HepG2 (cell line): Measurements from ENCODE around the gene HIPK2. TPM values are rescaled to one million over a fixed set of nuclear protein-coding genes. Genes with fewer than 3 reads are reported as not detected.

Source experiments
- GATAD1 ChIP-seq: IDR thresholded peaks from 2 replicates; pipeline ENCODE4 v1.6.1; 2016; ENCODE audit warnings: missing genetic modification reagents, missing compliant biosample characterization
- GMEB2 ChIP-seq: IDR thresholded peaks from 2 replicates; pipeline ENCODE4 v1.6.1; 2016; ENCODE audit warnings: missing biosample characterization, missing genetic modification reagents, low read depth
- IKZF5 ChIP-seq: IDR thresholded peaks from 2 replicates; pipeline ENCODE4 v1.6.1; 2018; ENCODE audit warnings: missing genetic modification reagents, mild to moderate bottlenecking, missing compliant biosample characterization
- MYPOP ChIP-seq: sonication (generic); formaldehyde crosslinking; IDR thresholded peaks from 2 replicates; pipeline ENCODE4 v1.8.1; 2023; ENCODE audit warnings: mild to moderate bottlenecking, moderate library complexity, missing genetic modification reagents
- NAIF1 ChIP-seq: sonication (generic); formaldehyde crosslinking; IDR thresholded peaks from 2 replicates; pipeline ENCODE4 v1.5.0; 2020; ENCODE audit warnings: mild to moderate bottlenecking, missing genetic modification reagents, borderline replicate concordance
- NR2F6 ChIP-seq, 2 experiments: IDR thresholded peaks; 2 replicates each; pipeline ENCODE4 v1.6.1; 2016; ENCODE audit warnings: antibody characterized with exemption in 1 of 2, mild to moderate bottlenecking in 1 of 2
- PLSCR1 ChIP-seq: sonication (generic); formaldehyde crosslinking; IDR thresholded peaks from 2 replicates; pipeline ENCODE4 v1.5.0; 2020; ENCODE audit warnings: missing genetic modification reagents, mild to moderate bottlenecking, borderline replicate concordance
- RAD21 ChIP-seq: fragments of 450-650 bp; formaldehyde crosslinking; IDR thresholded peaks from 2 replicates; pipeline ENCODE4 v1.5.0; 2020; ENCODE audit warnings: mild to moderate bottlenecking
- SUZ12 ChIP-seq: fragments of 150-350 bp; IDR thresholded peaks from 2 replicates; pipeline ENCODE4 v1.6.1; 2014; ENCODE audit warnings: low read depth, low read length
- ZBTB7B ChIP-seq: sonication (generic); formaldehyde crosslinking; IDR thresholded peaks from 2 replicates; pipeline ENCODE4 v1.4.0; 2020; ENCODE audit warnings: missing genetic modification reagents
- ZMAT3 ChIP-seq: sonication (generic); formaldehyde crosslinking; conservative IDR thresholded peaks from 2 replicates; pipeline ENCODE4 v1.7.0; 2021; ENCODE audit warnings: missing genetic modification reagents
- ZMAT5 ChIP-seq: sonication (generic); formaldehyde crosslinking; IDR thresholded peaks from 2 replicates; pipeline ENCODE4 v1.5.0; 2020; ENCODE audit warnings: mild to moderate bottlenecking, low read depth, missing genetic modification reagents, borderline replicate concordance
- ZNF34 ChIP-seq: sonication (generic); formaldehyde crosslinking; IDR thresholded peaks from 2 replicates; pipeline ENCODE4 v1.4.0; 2020; ENCODE audit warnings: mild to moderate bottlenecking, missing genetic modification reagents, borderline replicate concordance
- ZNF383 ChIP-seq: sonication (generic); formaldehyde crosslinking; IDR thresholded peaks from 2 replicates; pipeline ENCODE4 v1.4.0; 2020; ENCODE audit warnings: missing genetic modification reagents, mild to moderate bottlenecking, borderline replicate concordance
- ZNF512B ChIP-seq: sonication (generic); formaldehyde crosslinking; IDR thresholded peaks from 2 replicates; pipeline ENCODE4 v1.5.1; 2020; ENCODE audit warnings: missing genetic modification reagents, mild to moderate bottlenecking, borderline replicate concordance
- ZNF576 ChIP-seq: sonication (generic); formaldehyde crosslinking; IDR thresholded peaks from 2 replicates; pipeline ENCODE4 v1.4.0; 2020; ENCODE audit warnings: mild to moderate bottlenecking, missing genetic modification reagents
- ZNF619 ChIP-seq: sonication (generic); formaldehyde crosslinking; IDR thresholded peaks from 2 replicates; pipeline ENCODE4 v1.4.0; 2020; ENCODE audit warnings: mild to moderate bottlenecking, missing genetic modification reagents
- ZNF710 ChIP-seq: sonication (generic); formaldehyde crosslinking; IDR thresholded peaks from 2 replicates; pipeline ENCODE4 v1.5.0; 2020; ENCODE audit warnings: mild to moderate bottlenecking, missing genetic modification reagents, borderline replicate concordance
- ZNF839 ChIP-seq: sonication (generic); formaldehyde crosslinking; IDR thresholded peaks from 2 replicates; pipeline ENCODE4 v1.4.0; 2020; ENCODE audit warnings: missing genetic modification reagents, mild to moderate bottlenecking, borderline replicate concordance
- polyA plus RNA-seq, 8 experiments: library from polyadenylated mRNA; depleted of rRNA in 3 of 8; stranded (reverse) in 7 of 8; unstranded in 1 of 8; fragments of >200 nt; fragmentation: Illumina TruSeq in 4 of 8; extraction: Trizol in 4 of 8; gene quantifications; 2 replicates each; pipeline versions ENCODE4 v1.2.1 to v1.2.3, GENCODE V29; 2011 to 2016; ENCODE audit warnings: low read depth in 4 of 8, missing spikeins in 1 of 8, mixed read lengths in 1 of 8; ENCODE audit not compliant: insufficient read depth in 1 of 8
- total RNA-seq, 5 experiments: library from RNA; depleted of rRNA; stranded (reverse); fragments of >200 nt; fragmentation: Illumina TruSeq; extraction: Trizol; gene quantifications; 2 replicates each; pipeline ENCODE4 v1.2.3, GENCODE V29; 2016; ENCODE audit warnings: low read depth in 1 of 5

HIPK2 gene
- total and polyA plus RNA-seq, 2 of the 13 experiments (the other 11 are each of a cell fraction or from before 2014, with no cell fraction given) = 14.4 to 20.2 TPM

- no peak for TF ChIP-seq RAD21 (CRISPR knock-in tag)
- TF ChIP-seq NR2F6 (IDR thresholded peaks at IDR 0.05) = peak; percentile 16; the same call in 1 of the 2 replicates
- TF ChIP-seq NR2F6 (CRISPR knock-in tag; IDR thresholded peaks at IDR 0.05) = no peak
- TF ChIP-seq NAIF1 (CRISPR knock-in tag) = no peak
- TF ChIP-seq ZNF512B = no peak
- no peak for TF ChIP-seq ZNF839 (CRISPR knock-in tag)
- no peak for TF ChIP-seq GATAD1 (CRISPR knock-in tag)
- TF ChIP-seq ZNF576 = no peak
- TF ChIP-seq SUZ12 = no peak
- no peak for TF ChIP-seq ZMAT5
- no peak for TF ChIP-seq IKZF5
- TF ChIP-seq MYPOP (CRISPR knock-in tag) = no peak
- TF ChIP-seq ZNF34 (CRISPR knock-in tag) = no peak
- TF ChIP-seq ZBTB7B (CRISPR knock-in tag) = 0 out of 2 replicates have a peak, but pooled peaks have one; percentile 22
- no peak for TF ChIP-seq PLSCR1
- no peak for TF ChIP-seq ZNF710
- no peak for TF ChIP-seq ZMAT3 (CRISPR knock-in tag)
- no peak for TF ChIP-seq ZNF383 (CRISPR knock-in tag)
- TF ChIP-seq GMEB2 (CRISPR knock-in tag) = no peak
- TF ChIP-seq ZNF619 = no peak
Measured at GRCh38 chr7:139648941-139649425, 128.8 kb downstream of the HIPK2 start (continued).
